CD14-positive monocyte (primary cell): ENCODE results near the gene HS6ST3. TPM values are rescaled to one million over a fixed set of nuclear protein-coding genes. Genes with fewer than 3 reads are reported as not detected.

ENCODE experiments used
- DNase-seq, 3 donors: peaks; one replicate each; pipeline ENCODE4 v3.0.0-alpha.2; 2011 to 2022
- H2AFZ ChIP-seq: 2 replicates; pipeline ENCODE4 v1.6.0; 2012; ENCODE audit warnings: mild to moderate bottlenecking, low read depth, low read length, inconsistent platforms; ENCODE audit not compliant: insufficient read depth, poor library complexity, severe bottlenecking
- H3K27ac ChIP-seq, 2 donors: 1 replicate in 1 of 2; 2 replicates in 1 of 2; pipeline ENCODE4 v1.5.1; 2012 to 2013; ENCODE audit warnings: low read length in 2 of 2, control low read depth in 1 of 2, inconsistent platforms in 1 of 2, low read depth in 1 of 2, mild to moderate bottlenecking in 1 of 2
- H3K27me3 ChIP-seq, 2 donors: one replicate each; pipeline versions ENCODE4 v1.6.0 to v1.6.1; 2011 to 2013; ENCODE audit warnings: low read length in 2 of 2; ENCODE audit not compliant: control insufficient read depth in 2 of 2, insufficient read depth in 2 of 2
- H3K36me3 ChIP-seq, 2 donors: replicated peaks in 1 of 2; 1 replicate in 1 of 2; 2 replicates in 1 of 2; pipeline versions ENCODE4 v1.5.1 to v1.6.1; 2012 to 2013; ENCODE audit warnings: low read length in 2 of 2, control low read depth in 1 of 2, inconsistent platforms in 1 of 2, mild to moderate bottlenecking in 1 of 2; ENCODE audit not compliant: insufficient read depth in 2 of 2, control insufficient read depth in 1 of 2
- H3K4me1 ChIP-seq, 2 donors: 1 replicate in 1 of 2; 2 replicates in 1 of 2; pipeline versions ENCODE4 v1.5.1 to v1.6.1; 2012 to 2013; ENCODE audit warnings: low read length in 2 of 2, control low read depth in 1 of 2, inconsistent platforms in 1 of 2, mild to moderate bottlenecking in 1 of 2, moderate library complexity in 1 of 2; ENCODE audit not compliant: insufficient read depth in 2 of 2, control insufficient read depth in 1 of 2
- H3K4me2 ChIP-seq: replicated peaks from 2 replicates; pipeline ENCODE3; 2012; ENCODE audit warnings: low read length, moderate library complexity, mild to moderate bottlenecking; ENCODE audit not compliant: poor library complexity, severe bottlenecking; ENCODE audit errors: extremely low read depth
- H3K4me3 ChIP-seq, 3 experiments: fragments of 200-600 bp in 1 of 3; sonication (generic) in 1 of 3; replicated peaks in 1 of 3; 1 replicate in 2 of 3; 2 replicates in 1 of 3; pipeline ENCODE4 v1.5.1; 2011 to 2013; ENCODE audit warnings: low read length in 3 of 3, mild to moderate bottlenecking in 3 of 3, control low read depth in 2 of 3, low read depth in 2 of 3, inconsistent platforms in 1 of 3, moderate library complexity in 1 of 3
- H3K79me2 ChIP-seq: 2 replicates; pipeline ENCODE4 v1.6.0; 2012; ENCODE audit warnings: mild to moderate bottlenecking, control low read depth, inconsistent platforms, low read length, moderate library complexity; ENCODE audit not compliant: insufficient read depth
- H3K9ac ChIP-seq: 2 replicates; pipeline ENCODE4 v1.6.0; 2017; ENCODE audit warnings: low read length, mild to moderate bottlenecking; ENCODE audit not compliant: insufficient read depth, poor library complexity, severe bottlenecking
- H3K9me3 ChIP-seq, 2 donors: replicated peaks in 1 of 2; 1 replicate in 1 of 2; 2 replicates in 1 of 2; pipeline versions ENCODE4 v1.5.1 to v1.6.1; 2012 to 2013; ENCODE audit warnings: low read length in 2 of 2, control low read depth in 1 of 2; ENCODE audit not compliant: control insufficient read depth in 1 of 2, insufficient read depth in 1 of 2
- H4K20me1 ChIP-seq: 2 replicates; pipeline ENCODE4 v1.6.0; 2012; ENCODE audit warnings: mild to moderate bottlenecking, low read length, control low read depth, moderate library complexity; ENCODE audit not compliant: insufficient read depth
- H3K27ac Mint-ChIP-seq, 7 donors: one replicate each; pipeline ENCODE4 v1.8.0; 2020; ENCODE audit warnings: mild to moderate bottlenecking in 7 of 7, mixed read lengths in 7 of 7, moderate library complexity in 6 of 7, inconsistent platforms in 2 of 7
- H3K27me3 Mint-ChIP-seq, 3 donors: one replicate each; pipeline ENCODE4 v1.8.0; 2021 to 2022; ENCODE audit warnings: low read depth in 3 of 3, mild to moderate bottlenecking in 3 of 3, mixed read lengths in 3 of 3, moderate library complexity in 3 of 3, inconsistent platforms in 1 of 3
- H3K36me3 Mint-ChIP-seq, 2 donors: one replicate each; pipeline ENCODE4 v1.8.0; 2020; ENCODE audit warnings: mixed read lengths in 2 of 2, inconsistent platforms in 1 of 2, mild to moderate bottlenecking in 1 of 2
- H3K4me1 Mint-ChIP-seq: one replicate; pipeline ENCODE4 v1.8.0; 2020; ENCODE audit warnings: mild to moderate bottlenecking, mixed read lengths
- H3K4me3 Mint-ChIP-seq, 2 donors: one replicate each; pipeline ENCODE4 v1.8.0; 2020; ENCODE audit warnings: mild to moderate bottlenecking in 2 of 2, mixed read lengths in 2 of 2, moderate library complexity in 1 of 2
- H3K9me3 Mint-ChIP-seq, 7 donors: one replicate each; pipeline ENCODE4 v1.8.0; 2020 to 2022; ENCODE audit warnings: mixed read lengths in 7 of 7, mild to moderate bottlenecking in 6 of 7, moderate library complexity in 6 of 7, inconsistent platforms in 2 of 7
- CTCF ChIP-seq: fragments of 200-600 bp; IDR thresholded peaks from one replicate; pipeline ENCODE4 v1.8.0; 2022; ENCODE audit warnings: antibody characterized with exemption, mild to moderate bottlenecking
- WGBS: methylation state at CpG from one replicate; pipeline ENCODE4 v1.1.5; 2013; ENCODE audit warnings: missing lambda C conversion rate; ENCODE audit not compliant: insufficient coverage; 5-methylcytosine and 5-hydroxymethylcytosine counted together
- intact Hi-C, 2 donors: fragments of 100-400 bp; cut with micrococcal nuclease; formaldehyde crosslinking; loops; one replicate each; pipeline versions ENCODE4 v1.15.0 to v1.15.1; 2023
- polyA plus RNA-seq, 3 donors: library from polyadenylated mRNA; depleted of rRNA in 1 of 3; unstranded in 2 of 3; stranded (reverse) in 1 of 3; fragments of 300-500 nt in 2 of 3; fragments of >200 nt in 1 of 3; fragmentation: Illumina TruSeq in 2 of 3; gene quantifications; 1 replicate in 2 of 3; 2 replicates in 1 of 3; pipeline ENCODE4 v1.2.3, GENCODE V29; 2012 to 2021

The HS6ST3 gene
- polyA plus RNA-seq, 3 donors, result not detected

- Histone ChIP-seq H3K4me1 (peaks cover 0 to 4% of the 10 kb centered on the region in 2 donors), H4K20me1 (no peaks in the 10 kb centered on the region), H2AFZ (peak overlapping the region; percentile 49), H3K9me3 (peaks cover 0 to 24% of the 10 kb centered on the region in 2 donors), H3K27ac (no peak overlapping the region), H3K27me3 (peaks cover 68 to 80% of the 10 kb centered on the region in 2 donors), H3K36me3 (no peaks in the 10 kb centered on the region), H3K4me3 (peak overlapping the region in 1 of 3 experiments; percentile 16), H3K4me2 (peak overlapping the region; percentile 6), H3K9ac (no peak overlapping the region), H3K79me2 (no peaks in the 10 kb centered on the region)
- Mint-ChIP-seq H3K27ac (no peak overlapping the region), H3K36me3 (no peaks in the 10 kb centered on the region), H3K27me3 (peaks cover 65 to 84% (median 68%) of the 10 kb centered on the region in 3 donors), H3K9me3 (peaks cover 0 to 15% (median 8%) of the 10 kb centered on the region in 7 donors), H3K4me3 (peak overlapping the region; percentile 54 to 86), H3K4me1 (peaks cover 5% of the 10 kb centered on the region)
- DNase-seq, result no peak
- no peak for TF ChIP-seq CTCF
- intact Hi-C loops, result no loop called here
- 4% methylated on average over 53 of the region's 57 CpGs for WGBS
These were observed 1.5 kb downstream of the HS6ST3 start for GRCh38 chr13:96091164-96092117.

- TF ChIP-seq CTCF, result no peak
- Mint-ChIP-seq H3K27me3 (peaks cover 53 to 77% (median 72%) of the 10 kb centered on the region in 3 donors), H3K4me3 (peak overlapping the region in 1 of 2 donors; percentile 59), H3K4me1 (peaks cover 5% of the 10 kb centered on the region), H3K27ac (no peak overlapping the region), H3K36me3 (no peaks in the 10 kb centered on the region), H3K9me3 (peaks cover 0 to 15% (median 8%) of the 10 kb centered on the region in 7 donors)
- no peak overlapping the region for H3K4me3 ChIP-seq
- no peak overlapping the region for H3K27ac ChIP-seq
- no peak for DNase-seq
- peaks cover 0 to 4% of the 10 kb centered on the region in 2 donors for H3K4me1 ChIP-seq
- no peaks in the 10 kb centered on the region for H3K79me2 ChIP-seq
- no peaks in the 10 kb centered on the region for H3K36me3 ChIP-seq
- intact Hi-C loops, result no loop called here
- H3K9me3 ChIP-seq, result peaks cover 0 to 21% of the 10 kb centered on the region in 2 donors
- no peak overlapping the region for H3K4me2 ChIP-seq
- H3K27me3 ChIP-seq, result peaks cover 50 to 69% of the 10 kb centered on the region in 2 donors
- H4K20me1 ChIP-seq, result no peaks in the 10 kb centered on the region
- H3K9ac ChIP-seq, result no peak overlapping the region
- no peak overlapping the region for H2AFZ ChIP-seq
These were observed 3.5 kb downstream of the HS6ST3 start for GRCh38 chr13:96093296-96094006.
